Islet precursor cell (in vitro differentiated cells): ENCODE results near the gene DYNC1H1.
"Not testable (repeated sequence)": the region's sequence is repeated elsewhere in the genome, so short reads cannot be mapped to it uniquely, and the experiment has no call there.

Experiments used
- DNase-seq: peaks from one replicate; pipeline ENCODE4 v3.0.0-alpha.2; 2018

Gene DYNC1H1

GRCh38 chr14:102075155-102075554, 110.8 kb downstream of the DYNC1H1 start:
- DNase-seq = no peak

GRCh38 chr14:102077382-102077709, 113.0 kb downstream of the DYNC1H1 start:
- peak; percentile 53 for DNase-seq

GRCh38 chr14:102078361-102078791, 114.0 kb downstream of the DYNC1H1 start:
- DNase-seq = peak; percentile 41

DNA sequence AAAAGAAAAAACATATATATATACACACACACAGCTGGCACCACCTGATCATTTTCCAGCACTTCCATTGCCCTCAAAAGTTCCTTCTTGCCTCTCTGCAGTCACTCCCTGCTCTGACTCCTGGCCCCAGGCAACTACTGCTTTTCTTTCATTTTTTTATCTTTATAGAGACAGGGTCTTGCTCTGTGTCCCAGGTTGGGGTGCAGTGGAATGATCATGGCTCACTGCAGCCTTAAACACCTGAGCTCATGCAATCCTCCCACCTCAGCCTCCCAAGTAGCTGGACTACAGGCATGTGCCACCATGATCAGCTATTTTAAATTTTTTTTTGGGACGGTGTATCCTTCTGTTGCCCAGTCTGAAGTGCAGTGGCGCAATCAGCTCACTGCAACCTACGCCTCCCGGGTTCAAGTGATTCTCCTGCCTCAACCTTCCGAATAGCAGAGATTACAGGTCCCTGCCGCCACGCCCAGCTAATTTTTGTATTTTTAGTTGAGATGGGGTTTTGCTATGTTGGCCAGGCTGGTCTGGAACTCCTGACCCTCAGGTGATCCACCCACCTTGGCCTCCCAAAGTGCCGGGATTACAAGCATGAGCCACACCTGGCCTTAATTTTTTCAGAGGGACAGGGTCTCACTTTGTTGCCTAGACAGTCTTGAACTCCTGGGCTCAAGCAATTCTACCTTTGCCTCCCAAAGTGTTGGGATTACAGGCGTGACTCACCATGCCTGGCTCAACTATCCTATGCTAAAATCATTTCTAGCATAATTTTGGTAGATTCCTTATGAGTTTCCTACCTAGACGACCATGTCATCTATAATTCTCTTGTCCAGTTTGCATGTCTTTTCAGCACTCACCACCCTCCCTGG, 114.7 kb downstream of the DYNC1H1 start:
- peak; percentile 36 for DNase-seq

DNA sequence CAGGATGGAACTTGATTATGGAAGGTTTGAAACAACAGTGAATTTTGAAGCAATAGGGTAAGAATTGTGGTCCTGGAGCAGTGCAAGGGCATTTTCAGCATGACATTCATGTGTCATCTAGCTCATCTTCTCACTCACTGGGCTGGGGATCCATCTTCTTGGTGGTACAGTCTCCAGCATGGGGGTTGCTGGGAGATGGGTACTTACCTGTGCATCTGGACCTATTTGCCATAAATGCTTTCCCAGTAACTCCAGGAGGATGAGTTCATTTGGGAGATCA, 115.3 kb downstream of the DYNC1H1 start:
- no peak for DNase-seq

DNA sequence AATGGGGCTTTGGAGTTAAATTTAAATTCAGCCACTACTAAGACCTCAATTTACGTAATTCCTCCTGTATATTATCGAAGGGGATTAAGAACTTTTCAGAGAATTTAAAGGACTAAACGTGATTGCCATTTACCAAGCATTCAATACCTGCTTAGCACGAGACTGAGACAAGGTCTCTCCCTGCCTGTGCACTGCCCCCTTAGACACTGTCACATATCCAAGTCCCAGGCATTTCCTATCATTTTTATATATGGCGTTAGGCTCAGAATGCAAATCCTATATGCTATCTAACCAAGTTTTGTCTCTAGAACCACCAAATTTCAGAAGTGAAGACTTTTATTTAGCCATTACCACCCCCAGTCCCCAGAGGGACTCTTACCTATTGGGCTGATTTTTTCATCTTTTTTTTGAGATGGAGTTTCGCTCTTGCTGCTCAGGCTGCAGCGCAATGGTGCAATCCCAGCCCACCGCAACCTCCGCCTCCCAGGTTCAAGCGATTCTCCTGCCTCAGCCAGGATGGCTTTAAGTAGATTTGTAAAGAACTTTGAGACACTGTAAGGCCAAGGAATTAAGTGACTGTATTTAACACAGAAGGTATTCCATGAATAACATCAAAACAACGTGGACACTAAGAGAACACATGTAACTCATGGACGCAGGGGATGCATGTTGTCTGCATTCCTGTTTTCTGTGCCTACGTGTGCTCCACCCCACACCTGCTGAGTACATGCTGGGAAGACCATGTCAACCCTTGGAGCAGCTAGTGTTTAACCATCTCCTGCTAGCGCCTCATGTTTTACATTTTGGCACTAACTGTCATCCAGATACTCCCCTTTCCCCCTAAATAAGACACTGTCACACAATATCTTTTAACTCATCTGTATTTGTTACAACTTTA, 116.1 kb downstream of the DYNC1H1 start:
- DNase-seq = no peak

- no peak for DNase-seq
These were observed 117.1 kb downstream of the DYNC1H1 start for GRCh38 chr14:102081231-102082080.

- DNase-seq = not testable (repeated sequence)
These were observed 120.1 kb downstream of the DYNC1H1 start for GRCh38 chr14:102084522-102084921.

DNA sequence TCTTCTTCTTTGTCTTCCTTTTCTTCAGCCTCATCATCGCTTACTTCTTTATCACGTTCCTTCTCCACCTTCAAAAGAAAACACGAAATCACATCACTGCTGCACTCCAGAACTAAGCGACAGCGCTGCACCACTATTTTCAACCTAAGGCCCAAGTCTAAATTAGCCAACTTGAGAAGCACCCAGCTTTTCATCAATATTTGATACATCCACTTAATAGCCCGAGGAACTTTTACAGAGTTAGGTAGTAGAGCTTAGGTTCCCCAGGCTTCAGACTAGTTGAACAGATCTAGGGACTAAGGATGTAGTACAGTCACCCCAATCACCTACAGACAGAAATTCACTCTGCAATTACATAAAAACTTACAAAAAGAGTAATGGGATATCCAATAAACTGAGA, 120.6 kb downstream of the DYNC1H1 start:
- DNase-seq = no peak

DNA sequence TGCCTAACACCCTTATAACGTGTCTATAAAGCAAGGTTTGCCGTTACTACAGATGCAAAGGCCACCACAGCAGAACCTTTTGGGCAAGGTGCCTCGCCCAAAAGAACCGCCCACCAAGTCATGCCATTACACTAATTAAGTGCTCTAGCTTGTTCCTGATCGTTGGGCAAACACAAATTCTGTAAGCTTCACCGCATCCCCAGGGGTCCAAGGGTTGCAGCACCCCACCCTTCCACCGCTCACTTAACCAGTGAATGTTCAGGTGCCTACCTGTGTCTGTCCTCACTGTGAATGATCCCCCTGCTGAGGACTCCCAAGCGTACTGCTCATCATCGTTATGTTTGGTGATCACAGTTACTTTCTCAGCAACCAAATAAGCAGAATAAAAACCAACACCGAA, 121.1 kb downstream of the DYNC1H1 start:
- no peak for DNase-seq

DNA sequence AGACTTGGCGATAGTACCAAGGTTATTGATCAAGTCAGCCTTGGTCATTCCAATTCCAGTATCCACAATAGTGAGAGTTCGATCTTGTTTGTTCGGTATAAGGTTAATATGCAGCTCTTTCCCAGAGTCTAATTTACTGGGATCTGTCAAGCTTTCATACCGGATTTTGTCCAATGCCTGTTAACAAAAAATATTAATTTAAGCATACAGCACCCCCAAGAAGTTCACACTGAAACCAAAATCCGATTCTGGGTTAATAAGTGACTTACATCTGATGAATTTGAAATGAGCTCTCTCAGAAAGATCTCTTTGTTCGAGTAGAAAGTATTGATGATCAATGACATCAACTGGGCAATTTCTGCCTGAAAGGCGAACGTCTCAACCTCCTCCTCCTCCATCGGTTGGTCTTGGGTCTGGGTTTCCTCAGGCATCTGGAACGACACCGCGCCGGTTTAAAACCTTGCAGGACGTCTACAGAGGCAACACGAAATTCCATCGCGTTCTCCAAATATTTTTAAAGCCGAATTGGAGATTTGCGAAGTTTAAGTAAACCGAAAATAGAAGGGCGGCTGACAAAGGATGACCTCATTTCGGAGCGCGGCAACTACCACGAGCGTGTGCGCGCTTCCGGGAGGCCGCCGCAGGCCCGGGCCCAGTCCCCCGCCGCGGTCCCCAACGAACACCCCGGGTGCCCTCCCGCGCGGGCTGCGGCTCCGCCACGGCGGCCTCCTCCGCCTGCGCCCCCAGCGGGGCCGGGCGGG, 121.8 kb downstream of the DYNC1H1 start:
- no peak for DNase-seq

GRCh38 chr14:102086709-102086971, 122.3 kb downstream of the DYNC1H1 start:
- DNase-seq = no peak

- DNase-seq = peak; percentile 95
These were observed 122.8 kb downstream of the DYNC1H1 start, which contains the start of gene HSP90AA1 for GRCh38 chr14:102086972-102087761. TSS of gene HSP90AA1 (minus strand) at chr14:102087044. CDS start at chr14:102086378, 666 bp downstream.

GRCh38 chr14:102087762-102088011, 123.3 kb downstream of the DYNC1H1 start:
- no peak for DNase-seq

DNA sequence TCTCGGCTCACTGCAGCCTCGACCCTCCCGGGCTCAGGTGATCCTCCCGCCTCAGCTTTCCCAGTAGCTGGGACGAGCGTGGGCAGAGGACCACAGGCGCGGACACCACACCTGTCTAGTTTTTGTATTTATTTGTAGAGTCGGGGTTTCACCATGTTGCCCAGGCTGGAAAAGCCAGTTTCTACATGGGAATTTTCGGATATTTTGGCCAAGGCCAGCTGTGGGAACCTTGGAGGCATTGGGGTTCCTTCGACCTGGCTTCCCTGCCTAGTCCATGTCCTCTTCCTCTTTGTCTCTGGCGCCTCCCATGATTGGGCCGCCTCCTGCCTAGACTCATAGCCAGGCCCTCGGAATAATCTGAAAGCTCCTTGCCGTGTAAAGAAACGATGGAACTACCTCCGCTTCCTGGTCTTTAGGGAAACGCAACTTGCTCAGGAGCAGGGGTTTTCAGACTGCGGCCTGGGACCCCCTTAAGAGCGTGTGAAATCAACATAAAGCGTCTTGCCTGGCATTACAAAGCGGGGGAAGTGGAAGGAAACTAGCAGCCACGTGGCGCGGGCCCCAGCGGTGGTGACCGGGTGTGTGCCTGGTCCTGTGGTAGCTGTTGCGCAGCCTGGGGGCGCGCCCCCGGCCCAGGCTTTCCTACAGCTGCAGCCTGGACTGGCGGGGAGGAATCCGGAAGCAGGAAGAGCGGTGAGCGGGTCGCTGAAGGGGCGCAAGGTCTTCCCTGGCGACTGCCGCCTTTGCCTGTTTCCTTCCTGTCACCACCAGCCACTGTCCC, 123.8 kb downstream of the DYNC1H1 start:
- peak; percentile 88 for DNase-seq

- DNase-seq = no peak
These were observed 125.4 kb downstream of the DYNC1H1 start for GRCh38 chr14:102089621-102090343.

DNA sequence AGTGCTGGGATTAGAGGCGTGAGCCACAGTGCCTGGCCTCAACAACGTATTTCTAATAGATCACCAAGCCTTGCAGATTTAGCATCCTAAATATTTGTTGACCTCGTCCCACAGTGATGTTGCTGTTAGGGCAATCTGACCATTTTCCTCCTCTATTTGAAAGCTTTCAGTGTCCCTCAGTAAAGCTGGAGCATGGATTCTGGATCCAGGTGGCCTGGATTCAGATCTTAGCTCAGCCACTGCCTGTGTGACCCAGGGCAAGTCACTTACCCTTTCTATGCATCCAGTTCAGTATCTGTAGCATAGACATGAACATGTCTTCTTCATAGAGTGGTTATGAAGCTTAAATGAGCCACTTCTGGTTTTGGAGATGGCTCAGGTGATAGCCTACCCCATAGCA, 126.3 kb downstream of the DYNC1H1 start:
- DNase-seq = no peak

GRCh38 chr14:102092806-102093205, 128.4 kb downstream of the DYNC1H1 start:
- no peak for DNase-seq

- DNase-seq = no peak
These were observed 129.7 kb downstream of the DYNC1H1 start for GRCh38 chr14:102094101-102094500.

DNA sequence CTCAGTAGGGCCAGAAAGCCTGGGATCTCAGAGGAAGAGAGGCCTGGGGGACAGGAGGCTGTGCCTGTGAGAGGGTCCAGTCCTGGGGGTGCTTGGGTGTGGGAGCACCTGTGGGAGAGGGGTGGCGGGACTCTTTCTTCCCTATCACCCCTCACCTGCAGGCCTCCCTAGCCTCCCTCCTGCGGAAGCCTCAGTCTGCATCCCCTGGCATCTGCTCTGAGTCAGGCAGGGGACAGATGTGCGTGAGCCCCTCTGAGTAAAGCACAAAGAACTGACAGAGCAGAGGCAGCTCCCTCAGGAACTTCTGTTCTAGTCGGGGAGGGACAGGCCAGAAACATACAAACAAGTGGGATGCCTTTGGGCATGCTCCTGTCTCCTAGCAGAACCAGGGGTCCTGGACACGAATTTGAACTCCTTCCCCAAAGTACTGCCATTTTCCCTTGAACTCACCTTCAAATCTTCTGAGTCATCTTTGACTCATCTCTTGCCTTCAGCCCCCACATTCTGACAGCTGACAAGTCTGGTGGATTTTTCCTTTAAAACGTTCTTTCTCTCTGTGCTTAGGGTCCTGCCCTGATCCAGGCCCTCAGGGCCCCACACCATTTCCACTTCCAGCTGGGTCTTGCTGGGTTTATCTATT, 131.0 kb downstream of the DYNC1H1 start:
- peak; percentile 75 for DNase-seq
